MM.1S (cell line): ENCODE measurements around the gene P3H2.

Experiments
- DNase-seq: peaks from one replicate; pipeline ENCODE4 v3.0.0-alpha.2; 2015
- H2AFZ ChIP-seq: fragments of 300-600 bp; sonication (generic); 2 replicates; pipeline ENCODE4 v1.6.0; 2016; ENCODE audit warnings: antibody characterized with exemption, low read length
- H3F3A ChIP-seq: fragments of 300-600 bp; sonication (generic); 2 replicates; pipeline ENCODE4 v1.6.1; 2016; ENCODE audit warnings: mild to moderate bottlenecking, antibody characterized with exemption, low read length, moderate library complexity, mixed read lengths; ENCODE audit not compliant: insufficient read depth
- H3K27ac ChIP-seq: fragments of 300-600 bp; sonication (generic); 2 replicates; pipeline ENCODE4 v1.5.1; 2016; ENCODE audit warnings: mild to moderate bottlenecking, low read length
- H3K27me3 ChIP-seq: fragments of 300-600 bp; sonication (generic); replicated peaks from 2 replicates; pipeline ENCODE4 v1.6.0; 2016; ENCODE audit warnings: low read length; ENCODE audit not compliant: insufficient read depth
- H3K36me3 ChIP-seq: fragments of 300-600 bp; sonication (generic); replicated peaks from 2 replicates; pipeline ENCODE4 v1.6.1; 2016; ENCODE audit warnings: mild to moderate bottlenecking, low read length, mixed read lengths; ENCODE audit not compliant: insufficient read depth
- H3K4me1 ChIP-seq: fragments of 300-600 bp; sonication (generic); 2 replicates; pipeline ENCODE4 v1.6.1; 2016; ENCODE audit warnings: low read length, mixed read lengths
- H3K4me2 ChIP-seq: fragments of 300-600 bp; sonication (generic); 2 replicates; pipeline ENCODE4 v1.6.0; 2016; ENCODE audit warnings: low read depth, low read length
- H3K4me3 ChIP-seq: fragments of 300-600 bp; sonication (generic); 2 replicates; pipeline ENCODE4 v1.5.1; 2016; ENCODE audit warnings: low read length, mixed read lengths
- H3K79me2 ChIP-seq: fragments of 300-600 bp; sonication (generic); 2 replicates; pipeline ENCODE4 v1.6.1; 2016; ENCODE audit warnings: mixed run types, low read length, mixed read lengths
- H3K9ac ChIP-seq: fragments of 300-600 bp; sonication (generic); 2 replicates; pipeline ENCODE4 v1.6.1; 2016; ENCODE audit warnings: low read length, mixed read lengths
- H3K9me2 ChIP-seq: fragments of 300-600 bp; sonication (generic); replicated peaks from 2 replicates; pipeline ENCODE4 v1.6.1; 2016; ENCODE audit warnings: mild to moderate bottlenecking, low read length, mixed read lengths; ENCODE audit not compliant: insufficient read depth
- H3K9me3 ChIP-seq: fragments of 300-600 bp; sonication (generic); replicated peaks from 2 replicates; pipeline ENCODE4 v1.6.1; 2016; ENCODE audit warnings: mild to moderate bottlenecking, low read length, mixed read lengths; ENCODE audit not compliant: insufficient read depth
- H4K20me1 ChIP-seq: fragments of 300-600 bp; sonication (generic); 2 replicates; pipeline ENCODE4 v1.6.1; 2016; ENCODE audit warnings: mild to moderate bottlenecking, low read length, moderate library complexity, mixed read lengths; ENCODE audit not compliant: insufficient read depth
- EZH2 ChIP-seq: fragments of 300-600 bp; sonication (generic); optimal IDR thresholded peaks from 2 replicates; pipeline ENCODE3; 2017; ENCODE audit warnings: low read depth, mild to moderate bottlenecking, antibody characterized with exemption, low read length, mixed read lengths
- EZH2phosphoT487 ChIP-seq: fragments of 300-600 bp; sonication (generic); IDR thresholded peaks from 2 replicates; pipeline ENCODE4 v1.6.1; 2018; ENCODE audit warnings: antibody characterized with exemption, low read length
- TF ChIP-seq, protein P1 (sequence below): fragments of 300-600 bp; sonication (generic); IDR thresholded peaks from 2 replicates; pipeline ENCODE4 v1.5.1; 2016; ENCODE audit warnings: antibody characterized with exemption, low read length, mixed read lengths

The P3H2 gene

DNA sequence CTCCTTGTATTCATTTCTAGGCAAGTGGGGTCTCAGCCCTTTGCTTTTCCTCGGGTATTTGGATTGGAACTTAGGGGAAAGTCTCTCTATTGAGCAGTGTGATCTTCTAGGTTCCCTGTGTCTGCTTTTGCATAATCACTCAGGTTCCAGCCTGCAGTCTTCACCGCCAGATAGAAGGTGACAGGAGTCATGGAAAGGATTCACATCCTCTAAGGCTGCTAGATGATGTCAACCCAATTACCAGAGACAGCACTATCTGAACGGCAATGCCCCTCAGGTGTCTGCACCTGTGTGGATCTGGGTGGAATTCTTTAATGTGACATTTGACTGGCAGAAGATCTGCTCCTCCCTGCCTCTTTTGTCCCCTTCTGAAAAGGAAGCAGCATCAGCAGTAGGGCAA, 177.7 kb downstream of the P3H2 start:
- Histone ChIP-seq H3K79me2 (no peaks in the 10 kb centered on the region), H3K9me3 (no peaks in the 10 kb centered on the region), H3F3A (no peaks in the 10 kb centered on the region), H2AFZ (no peak overlapping the region), H3K4me1 (no peaks in the 10 kb centered on the region), H3K4me2 (no peak overlapping the region), H3K27ac (no peak overlapping the region), H3K9me2 (no peaks in the 10 kb centered on the region), H3K27me3 (no peaks in the 10 kb centered on the region), H4K20me1 (no peaks in the 10 kb centered on the region), H3K36me3 (no peaks in the 10 kb centered on the region), H3K9ac (no peak overlapping the region), H3K4me3 (no peak overlapping the region)
- TF ChIP-seq, protein P1, sequence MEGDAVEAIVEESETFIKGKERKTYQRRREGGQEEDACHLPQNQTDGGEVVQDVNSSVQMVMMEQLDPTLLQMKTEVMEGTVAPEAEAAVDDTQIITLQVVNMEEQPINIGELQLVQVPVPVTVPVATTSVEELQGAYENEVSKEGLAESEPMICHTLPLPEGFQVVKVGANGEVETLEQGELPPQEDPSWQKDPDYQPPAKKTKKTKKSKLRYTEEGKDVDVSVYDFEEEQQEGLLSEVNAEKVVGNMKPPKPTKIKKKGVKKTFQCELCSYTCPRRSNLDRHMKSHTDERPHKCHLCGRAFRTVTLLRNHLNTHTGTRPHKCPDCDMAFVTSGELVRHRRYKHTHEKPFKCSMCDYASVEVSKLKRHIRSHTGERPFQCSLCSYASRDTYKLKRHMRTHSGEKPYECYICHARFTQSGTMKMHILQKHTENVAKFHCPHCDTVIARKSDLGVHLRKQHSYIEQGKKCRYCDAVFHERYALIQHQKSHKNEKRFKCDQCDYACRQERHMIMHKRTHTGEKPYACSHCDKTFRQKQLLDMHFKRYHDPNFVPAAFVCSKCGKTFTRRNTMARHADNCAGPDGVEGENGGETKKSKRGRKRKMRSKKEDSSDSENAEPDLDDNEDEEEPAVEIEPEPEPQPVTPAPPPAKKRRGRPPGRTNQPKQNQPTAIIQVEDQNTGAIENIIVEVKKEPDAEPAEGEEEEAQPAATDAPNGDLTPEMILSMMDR = no peak
- no peak for TF ChIP-seq EZH2phosphoT487
- no peak for TF ChIP-seq EZH2
- DNase-seq = no peak

DNA sequence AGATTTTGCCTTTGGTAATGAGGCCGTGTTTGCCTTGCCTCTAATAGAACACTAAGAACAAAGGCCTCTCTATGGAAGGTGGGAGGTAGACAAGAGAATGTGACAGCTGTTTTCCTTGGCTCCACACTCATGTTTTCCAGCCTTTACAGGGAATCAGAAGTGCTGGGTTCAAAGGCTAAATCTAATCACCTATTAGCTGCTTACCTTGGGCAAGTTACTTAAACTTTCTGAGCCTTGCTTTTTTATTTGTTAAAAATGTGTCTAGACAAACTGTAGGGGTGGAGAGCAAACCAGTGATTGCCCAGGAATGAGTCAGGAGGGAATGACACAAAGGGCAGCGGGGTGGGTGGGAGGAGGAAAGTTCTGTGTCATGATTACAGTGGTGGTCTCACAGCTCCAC, 179.0 kb downstream of the P3H2 start:
- Histone ChIP-seq H3K27ac (no peak overlapping the region), H4K20me1 (no peaks in the 10 kb centered on the region), H2AFZ (no peak overlapping the region), H3K79me2 (no peaks in the 10 kb centered on the region), H3F3A (no peaks in the 10 kb centered on the region), H3K9ac (no peak overlapping the region), H3K27me3 (no peaks in the 10 kb centered on the region), H3K4me1 (no peaks in the 10 kb centered on the region), H3K9me2 (no peaks in the 10 kb centered on the region), H3K9me3 (no peaks in the 10 kb centered on the region), H3K4me2 (no peak overlapping the region), H3K4me3 (no peak overlapping the region), H3K36me3 (no peaks in the 10 kb centered on the region)
- DNase-seq = no peak
- TF ChIP-seq, protein P1 = no peak
- TF ChIP-seq EZH2 (no peak), EZH2phosphoT487 (no peak)

DNA sequence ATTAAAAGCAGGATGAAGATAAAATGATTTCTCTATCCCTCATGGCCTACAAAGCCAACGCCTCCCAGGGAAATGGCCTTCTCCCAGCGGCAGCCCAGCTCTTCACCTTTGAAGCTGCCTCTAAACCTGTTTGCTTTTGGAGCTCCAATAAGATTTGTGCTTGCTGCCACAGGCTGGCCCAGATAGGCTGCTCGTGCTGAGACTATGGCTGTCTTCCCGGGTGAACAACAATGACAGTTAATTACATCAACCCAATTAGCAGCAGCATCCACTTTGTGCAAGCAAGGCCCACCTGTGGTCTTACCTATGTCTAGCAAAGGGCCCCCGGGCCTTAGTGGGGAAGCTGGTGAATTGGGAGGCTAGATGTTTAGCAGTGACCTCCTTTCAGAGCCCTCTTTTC, 179.6 kb downstream of the P3H2 start:
- Histone ChIP-seq H3K79me2 (no peaks in the 10 kb centered on the region), H3K36me3 (no peaks in the 10 kb centered on the region), H3K27me3 (no peaks in the 10 kb centered on the region), H3F3A (no peaks in the 10 kb centered on the region), H3K4me2 (no peak overlapping the region), H3K9ac (no peak overlapping the region), H2AFZ (no peak overlapping the region), H3K9me2 (no peaks in the 10 kb centered on the region), H4K20me1 (no peaks in the 10 kb centered on the region), H3K4me3 (no peak overlapping the region), H3K4me1 (no peaks in the 10 kb centered on the region), H3K27ac (no peak overlapping the region), H3K9me3 (no peaks in the 10 kb centered on the region)
- TF ChIP-seq, protein P1 = no peak
- TF ChIP-seq EZH2phosphoT487 (no peak), EZH2 (no peak)
- no peak for DNase-seq
